ENCODE data around the gene NECTIN2.
"Not testable (repeated sequence)": the region's sequence is repeated elsewhere in the genome, so short reads cannot be mapped to it uniquely, and the experiment has no call there.

The NECTIN2 gene

DNA sequence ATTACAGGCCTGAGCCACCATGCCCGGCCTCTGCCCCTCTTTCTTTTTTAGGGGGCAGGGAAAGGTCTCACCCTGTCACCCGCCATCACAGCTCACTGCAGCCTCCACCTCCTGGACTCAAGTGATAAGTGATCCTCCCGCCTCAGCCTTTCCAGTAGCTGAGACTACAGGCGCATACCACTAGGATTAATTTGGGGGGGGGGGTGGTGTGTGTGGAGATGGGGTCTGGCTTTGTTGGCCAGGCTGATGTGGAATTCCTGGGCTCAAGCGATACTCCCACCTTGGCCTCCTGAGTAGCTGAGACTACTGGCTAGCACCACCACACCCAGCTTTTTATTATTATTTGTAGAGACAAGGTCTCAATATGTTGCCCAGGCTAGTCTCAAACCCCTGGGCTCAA, 63.7 kb downstream of the NECTIN2 start:
- no peak overlapping the region for H3K27ac ChIP-seq
- H3K36me3 ChIP-seq = no peaks in the 10 kb centered on the region
- no peaks in the 10 kb centered on the region for H3K27me3 ChIP-seq (ENCODE audit: insufficient read depth, low read depth, severe bottlenecking)
- H3K9me3 ChIP-seq (ENCODE audit: severe bottlenecking) = no peaks in the 10 kb centered on the region
- H3K4me3 ChIP-seq (ENCODE audit: low read depth, low read length) = no peak overlapping the region
- no peak for DNase-seq
- no peak for TF ChIP-seq CTCF (IDR thresholded peaks at IDR 0.05; ENCODE audit: low read depth, low read length)

DNA sequence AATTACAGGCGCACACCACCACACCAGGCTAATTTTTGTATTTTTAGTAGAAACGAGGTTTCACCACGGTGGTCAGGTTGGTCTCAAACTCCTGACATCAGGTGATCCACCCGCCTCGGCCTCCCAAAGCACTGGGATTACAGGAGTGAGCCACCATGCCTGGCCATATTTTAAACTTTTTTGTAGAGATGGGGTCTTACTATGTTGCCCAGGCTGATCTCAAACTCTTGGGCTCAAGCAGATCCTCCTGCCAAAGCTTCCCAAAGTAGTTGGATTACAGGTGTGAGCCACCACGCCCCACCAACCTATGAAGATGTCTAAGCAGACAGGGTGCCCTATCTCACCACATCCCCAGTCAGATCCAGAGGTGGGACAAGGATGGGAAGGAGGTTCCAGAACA, 65.8 kb downstream of the NECTIN2 start:
- H3K4me3 ChIP-seq (ENCODE audit: low read depth, low read length) = not testable (repeated sequence)

DNA sequence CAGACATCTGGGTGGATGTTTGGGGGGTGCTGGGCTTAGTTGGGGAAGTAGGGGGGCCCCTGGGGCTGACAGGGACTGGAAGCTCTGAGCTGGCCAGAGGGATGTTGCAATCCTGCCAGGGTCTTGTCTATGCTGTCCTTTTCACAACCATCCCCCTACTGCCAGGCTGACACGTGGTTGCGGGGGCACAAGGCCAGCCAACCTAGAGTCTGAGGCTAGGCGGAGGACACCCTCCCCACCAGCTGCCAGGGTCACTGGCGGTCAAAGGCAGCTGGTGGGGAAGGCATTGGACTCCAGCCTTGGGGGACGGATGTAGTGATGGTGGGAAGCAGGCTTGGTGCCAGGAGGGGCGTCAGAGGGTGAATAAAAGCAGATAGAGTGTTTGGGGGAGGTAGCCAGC, 66.8 kb downstream of the NECTIN2 start:
- Histone ChIP-seq H3K36me3 (no peaks in the 10 kb centered on the region), H3K27me3 (ENCODE audit: insufficient read depth, low read depth, severe bottlenecking) (no peaks in the 10 kb centered on the region), H3K4me3 (ENCODE audit: low read depth, low read length) (no peak overlapping the region), H3K27ac (no peak overlapping the region), H3K9me3 (ENCODE audit: severe bottlenecking) (no peaks in the 10 kb centered on the region)
- no peak for DNase-seq
- TF ChIP-seq CTCF (IDR thresholded peaks at IDR 0.05; ENCODE audit: low read depth, low read length) = no peak

More for the DNA sequence above, 65.8 kb downstream of the NECTIN2 start:
- not testable (repeated sequence) for H3K27ac ChIP-seq; H3K9me3 ChIP-seq (ENCODE audit: severe bottlenecking); H3K27me3 ChIP-seq (ENCODE audit: insufficient read depth, low read depth, severe bottlenecking); H3K36me3 ChIP-seq; DNase-seq

- H3K27me3 ChIP-seq (ENCODE audit: insufficient read depth, low read depth, severe bottlenecking); H3K36me3 ChIP-seq; H3K9me3 ChIP-seq (ENCODE audit: severe bottlenecking); DNase-seq: not testable (repeated sequence)
- H3K27ac ChIP-seq = peak overlapping the region; percentile 85
- H3K4me3 ChIP-seq (ENCODE audit: low read depth, low read length) = peak overlapping the region; percentile 64
These were observed 67.7 kb downstream of the NECTIN2 start for GRCh38 chr19:44913512-44914432.

DNA sequence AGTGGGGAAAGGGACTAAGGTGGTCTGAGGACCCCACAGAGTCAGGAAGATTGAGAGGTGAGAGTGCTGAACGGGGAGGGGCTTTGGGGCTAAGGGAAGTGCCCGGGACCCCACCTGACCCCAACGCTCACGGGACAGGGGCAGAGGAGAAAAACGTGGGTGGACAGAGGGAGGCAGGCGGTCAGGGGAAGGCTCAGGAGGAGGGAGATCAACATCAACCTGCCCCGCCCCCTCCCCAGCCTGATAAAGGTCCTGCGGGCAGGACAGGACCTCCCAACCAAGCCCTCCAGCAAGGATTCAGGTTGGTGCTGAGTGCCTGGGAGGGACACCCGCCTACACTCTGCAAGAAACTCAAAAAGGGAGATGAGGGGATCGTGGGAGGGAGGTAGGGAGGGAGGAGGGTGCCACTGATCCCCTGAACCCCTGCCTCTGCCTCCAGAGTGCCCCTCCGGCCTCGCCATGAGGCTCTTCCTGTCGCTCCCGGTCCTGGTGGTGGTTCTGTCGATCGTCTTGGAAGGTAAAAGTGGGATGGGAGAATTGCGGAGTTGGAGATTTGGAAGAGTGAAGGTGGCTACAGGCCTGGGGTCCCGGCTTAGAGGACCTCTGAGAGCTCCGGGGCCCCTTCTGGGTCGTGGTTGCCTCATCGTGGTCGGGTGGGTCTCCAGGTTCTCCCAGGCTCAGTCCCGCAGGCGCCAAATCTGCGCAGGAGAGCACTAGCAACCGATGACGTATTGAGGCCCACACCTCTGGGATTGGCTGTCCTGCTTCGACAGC, 68.5 kb downstream of the NECTIN2 start, which contains the start of gene APOC1:
TSS of gene APOC1 (plus strand) at position 176 of the 774 bp plus-strand sequence. CDS start at position 460, 284 bp downstream.
- not testable (repeated sequence) for H3K27me3 ChIP-seq (ENCODE audit: insufficient read depth, low read depth, severe bottlenecking)
- Histone ChIP-seq H3K27ac (peak within 1 kb of the TSS; percentile 85), H3K4me3 (ENCODE audit: low read depth, low read length) (peak within 1 kb of the TSS; percentile 64)

DNA sequence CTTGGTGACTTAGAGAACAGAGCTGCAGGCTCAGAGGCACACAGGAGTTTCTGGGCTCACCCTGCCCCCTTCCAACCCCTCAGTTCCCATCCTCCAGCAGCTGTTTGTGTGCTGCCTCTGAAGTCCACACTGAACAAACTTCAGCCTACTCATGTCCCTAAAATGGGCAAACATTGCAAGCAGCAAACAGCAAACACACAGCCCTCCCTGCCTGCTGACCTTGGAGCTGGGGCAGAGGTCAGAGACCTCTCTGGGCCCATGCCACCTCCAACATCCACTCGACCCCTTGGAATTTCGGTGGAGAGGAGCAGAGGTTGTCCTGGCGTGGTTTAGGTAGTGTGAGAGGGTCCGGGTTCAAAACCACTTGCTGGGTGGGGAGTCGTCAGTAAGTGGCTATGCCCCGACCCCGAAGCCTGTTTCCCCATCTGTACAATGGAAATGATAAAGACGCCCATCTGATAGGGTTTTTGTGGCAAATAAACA, 78.2 kb downstream of the NECTIN2 start:
- Histone ChIP-seq H3K36me3 (no peaks in the 10 kb centered on the region; the same call in 1 of the 2 replicates), H3K9me3 (ENCODE audit: severe bottlenecking) (no peaks in the 10 kb centered on the region), H3K27me3 (ENCODE audit: insufficient read depth, low read depth, severe bottlenecking) (no peaks in the 10 kb centered on the region), H3K27ac (no peak overlapping the region), H3K4me3 (ENCODE audit: low read depth, low read length) (no peak overlapping the region)
- TF ChIP-seq CTCF (IDR thresholded peaks at IDR 0.05; ENCODE audit: low read depth, low read length) = no peak
- DNase-seq = no peak

More for the DNA sequence above, 68.5 kb downstream of the NECTIN2 start, which contains the start of gene APOC1:
- DNase-seq = peak; percentile 91
- H3K9me3 ChIP-seq (ENCODE audit: severe bottlenecking); H3K36me3 ChIP-seq: not testable (repeated sequence)
